Stimulated activated CD8-positive, alpha-beta memory T cell treated with anti-CD3 and anti-CD28 coated beads, Interleukin-15, amount 100 ng/mL, for 24 hours (primary cell): ENCODE data around the gene GTF2A2.
"Not testable (repeated sequence)": the region's sequence is repeated elsewhere in the genome, so short reads cannot be mapped to it uniquely, and the experiment has no call there.

Experiments used
- DNase-seq: peaks from one replicate; pipeline ENCODE4 v3.0.0-alpha.2; 2020; ENCODE audit warnings: low read depth

Gene GTF2A2

GRCh38 chr15:59656897-59657634 is at the start of gene GTF2A2:
TSS of gene GTF2A2 (minus strand) at chr15:59657515. CDS start at chr15:59652277, 5,238 bp downstream.
- DNase-seq = peak; percentile 88

GRCh38 chr15:59703979-59704796 is 46.9 kb upstream of the GTF2A2 start:
- no peak for DNase-seq

- no peak for DNase-seq
These were observed 45.0 kb upstream of the GTF2A2 start for GRCh38 chr15:59702351-59702750.

GRCh38 chr15:59701880-59702279 is 44.6 kb upstream of the GTF2A2 start:
- no peak for DNase-seq

- no peak for DNase-seq
These were observed 42.6 kb upstream of the GTF2A2 start for GRCh38 chr15:59699810-59700431.

GRCh38 chr15:59698065-59698464 is 40.8 kb upstream of the GTF2A2 start:
- DNase-seq = not testable (repeated sequence)

GRCh38 chr15:59696332-59696731 is 39.0 kb upstream of the GTF2A2 start:
- DNase-seq = no peak

GRCh38 chr15:59694779-59695178 is 37.5 kb upstream of the GTF2A2 start:
- DNase-seq = no peak

- no peak for DNase-seq
These were observed 34.0 kb upstream of the GTF2A2 start for GRCh38 chr15:59691194-59691805.

GRCh38 chr15:59689626-59690236 is 32.4 kb upstream of the GTF2A2 start:
- peak; percentile 20 for DNase-seq

- DNase-seq = peak; percentile 97
These were observed 31.7 kb upstream of the GTF2A2 start, which contains the start of gene BNIP2 for GRCh38 chr15:59688782-59689625. TSS of gene BNIP2 (minus strand) at chr15:59689320. CDS start at chr15:59682457, 6,863 bp downstream.

GRCh38 chr15:59688423-59688781 is 31.1 kb upstream of the GTF2A2 start:
- DNase-seq = no peak

GRCh38 chr15:59687836-59688235 is 30.5 kb upstream of the GTF2A2 start:
- no peak for DNase-seq

GRCh38 chr15:59686389-59686788 is 29.1 kb upstream of the GTF2A2 start:
- no peak for DNase-seq

GRCh38 chr15:59685737-59686297 is 28.5 kb upstream of the GTF2A2 start:
- no peak for DNase-seq

GRCh38 chr15:59680870-59681269 is 23.6 kb upstream of the GTF2A2 start:
- no peak for DNase-seq

- DNase-seq = no peak
These were observed 23.0 kb upstream of the GTF2A2 start for GRCh38 chr15:59680346-59680745.

- no peak for DNase-seq
These were observed 21.3 kb upstream of the GTF2A2 start for GRCh38 chr15:59678620-59679019.

- no peak for DNase-seq
These were observed 20.9 kb upstream of the GTF2A2 start for GRCh38 chr15:59678172-59678571.

- no peak for DNase-seq
These were observed 19.2 kb upstream of the GTF2A2 start for GRCh38 chr15:59676565-59676964.
